Activated T-cell treated with anti-CD3 and anti-CD28 coated beads, Interleukin-2, amount 50 U/mL, for 24 hours (primary cell): ENCODE data around the gene CCDC178.
"Not testable (repeated sequence)": the region's sequence is repeated elsewhere in the genome, so short reads cannot be mapped to it uniquely, and the experiment has no call there.

Experiments used
- DNase-seq: peaks from one replicate; pipeline ENCODE4 v3.0.0-alpha.2; 2020
- H3K27ac Mint-ChIP-seq: 2 replicates; pipeline ENCODE4 v1.8.0; 2020; ENCODE audit warnings: mild to moderate bottlenecking, mixed read lengths
- H3K27me3 Mint-ChIP-seq: 2 replicates; pipeline ENCODE4 v1.8.0; 2020; ENCODE audit warnings: mixed read lengths
- H3K36me3 Mint-ChIP-seq: 2 replicates; pipeline ENCODE4 v1.8.0; 2020; ENCODE audit warnings: low read depth, mixed read lengths
- H3K4me1 Mint-ChIP-seq: 2 replicates; pipeline ENCODE4 v1.8.0; 2020; ENCODE audit warnings: low read depth, mixed read lengths
- H3K4me3 Mint-ChIP-seq: 2 replicates; pipeline ENCODE4 v1.8.0; 2020; ENCODE audit warnings: mild to moderate bottlenecking, moderate library complexity, mixed read lengths
- H3K9me3 Mint-ChIP-seq: 2 replicates; pipeline ENCODE4 v1.8.0; 2020; ENCODE audit warnings: mixed read lengths

Gene CCDC178

DNA sequence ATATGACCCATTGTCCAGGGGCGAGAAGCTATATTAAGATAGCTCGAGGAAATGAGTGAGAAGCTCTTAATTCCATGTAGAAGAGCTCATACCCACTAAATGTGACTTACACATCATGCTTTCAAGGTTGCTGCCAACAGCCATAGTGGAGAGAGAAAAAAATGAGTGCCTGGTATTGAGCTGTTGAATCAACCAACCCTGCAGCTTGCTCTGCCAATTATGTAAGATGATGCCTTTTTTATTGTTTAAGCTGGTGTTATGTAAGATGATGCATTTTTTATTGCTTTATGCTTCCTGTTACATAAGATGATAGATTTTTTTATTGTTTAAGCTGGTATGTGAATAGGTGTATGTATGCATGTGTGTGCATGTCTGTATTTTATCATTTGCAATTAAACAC, 228.2 kb downstream of the CCDC178 start:
- Mint-ChIP-seq H3K9me3 (no peaks in the 10 kb centered on the region), H3K27me3 (no peaks in the 10 kb centered on the region), H3K27ac (no peak overlapping the region), H3K36me3 (no peaks in the 10 kb centered on the region), H3K4me1 (no peaks in the 10 kb centered on the region), H3K4me3 (no peak overlapping the region)
- no peak for DNase-seq

DNA sequence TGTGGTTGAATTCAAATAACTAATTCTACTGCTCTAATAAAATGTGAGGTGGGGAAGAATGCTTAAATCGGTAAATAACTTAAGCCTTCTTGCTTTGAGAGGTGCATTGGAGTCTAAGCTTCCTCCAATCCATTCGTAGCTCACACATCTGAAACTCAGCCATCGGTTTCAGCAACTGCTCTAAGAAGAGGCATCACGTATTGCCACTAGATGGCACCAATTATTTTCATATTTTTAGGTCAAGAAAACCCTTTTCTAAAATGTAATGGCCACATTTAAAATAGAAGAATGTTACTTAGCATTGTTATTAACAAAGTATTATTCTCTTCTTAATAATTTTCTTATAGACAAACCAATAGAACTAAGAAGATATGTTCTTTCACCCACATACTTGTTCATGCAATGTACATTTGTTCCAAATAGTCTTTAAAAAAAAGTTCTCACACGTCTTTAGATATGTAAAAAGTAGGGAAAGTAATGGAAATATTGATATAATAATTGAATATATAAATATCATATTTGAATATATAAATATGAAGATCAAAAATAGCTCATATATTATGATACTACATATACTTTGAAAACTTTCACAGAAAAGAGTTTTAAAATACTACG, 229.8 kb downstream of the CCDC178 start:
- H3K27me3 Mint-ChIP-seq, result no peaks in the 10 kb centered on the region
- no peaks in the 10 kb centered on the region for H3K9me3 Mint-ChIP-seq
- no peaks in the 10 kb centered on the region for H3K4me1 Mint-ChIP-seq
- no peaks in the 10 kb centered on the region for H3K36me3 Mint-ChIP-seq
- H3K4me3 Mint-ChIP-seq, result no peak overlapping the region
- H3K27ac Mint-ChIP-seq, result no peak overlapping the region
- DNase-seq, result no peak

DNA sequence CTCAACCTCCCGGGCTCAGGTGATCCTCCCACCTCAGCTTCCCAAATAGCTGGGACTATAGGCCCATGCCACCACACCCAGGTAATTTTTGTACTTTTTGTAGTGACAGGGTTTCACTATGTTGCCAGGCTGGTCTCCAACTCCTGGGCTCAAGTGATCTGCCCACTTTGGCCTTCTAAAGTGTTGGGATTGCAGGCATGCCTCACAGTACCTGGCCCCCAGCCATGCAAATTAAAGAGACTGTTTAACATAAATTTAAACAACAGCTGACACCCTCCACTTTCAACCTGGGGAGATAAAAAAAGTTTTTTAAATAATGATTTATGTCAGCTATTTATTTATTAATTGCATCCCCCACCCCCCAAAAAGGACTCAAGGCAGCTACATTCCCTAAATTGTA, 234.7 kb downstream of the CCDC178 start:
- H3K9me3 Mint-ChIP-seq, result peaks cover 3% of the 10 kb centered on the region
- H3K4me1 Mint-ChIP-seq, result no peaks in the 10 kb centered on the region
- no peak for DNase-seq
- H3K27ac Mint-ChIP-seq, result no peak overlapping the region
- no peak overlapping the region for H3K4me3 Mint-ChIP-seq
- H3K36me3 Mint-ChIP-seq, result no peaks in the 10 kb centered on the region
- H3K27me3 Mint-ChIP-seq, result no peaks in the 10 kb centered on the region

DNA sequence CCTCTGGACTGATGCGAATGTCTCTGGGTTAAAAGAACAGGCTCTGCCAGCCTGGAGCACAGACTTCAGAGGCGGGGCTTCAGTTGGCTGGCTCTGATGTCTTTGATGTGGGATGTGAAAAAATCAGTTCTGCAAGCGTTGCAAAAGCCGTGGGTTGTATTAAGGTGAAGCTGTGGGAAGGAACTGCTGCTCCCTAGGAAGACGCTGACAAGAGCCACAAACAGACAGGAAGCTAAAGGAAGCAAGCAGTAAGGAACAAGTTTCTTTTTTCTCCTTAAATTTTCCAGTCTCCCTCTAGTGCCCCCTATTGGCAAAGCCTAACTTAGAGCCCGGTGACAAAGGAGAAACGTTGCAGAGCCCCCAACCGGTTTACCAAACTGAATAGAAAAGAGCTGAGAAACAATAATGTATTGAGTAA, 239.0 kb downstream of the CCDC178 start:
- Mint-ChIP-seq H3K27me3 (no peaks in the 10 kb centered on the region), H3K4me1 (no peaks in the 10 kb centered on the region), H3K27ac (no peak overlapping the region)

DNA sequence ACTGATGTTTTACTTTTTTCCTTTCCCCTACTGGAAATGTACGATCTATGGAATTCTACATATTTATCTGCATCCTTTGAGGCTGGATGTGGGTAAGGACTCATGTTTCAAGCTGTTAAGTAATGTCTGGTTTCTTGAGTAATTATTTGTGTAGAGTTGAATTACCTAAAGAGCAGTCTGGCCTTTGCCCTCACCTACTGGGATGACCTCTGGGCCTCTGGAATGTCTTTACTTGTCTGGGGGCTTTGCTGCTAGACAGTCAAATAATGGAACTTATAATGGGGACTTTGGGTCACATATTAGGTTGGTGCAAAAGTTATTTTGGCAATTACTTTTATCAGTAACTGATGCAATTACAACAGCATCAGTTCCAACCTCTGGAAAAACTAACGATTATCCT, 244.7 kb downstream of the CCDC178 start:
- Mint-ChIP-seq H3K9me3 (peaks cover 2% of the 10 kb centered on the region), H3K4me3 (no peak overlapping the region), H3K27ac (no peak overlapping the region), H3K4me1 (no peaks in the 10 kb centered on the region), H3K36me3 (no peaks in the 10 kb centered on the region), H3K27me3 (no peaks in the 10 kb centered on the region)
- no peak for DNase-seq

More for the DNA sequence above, 239.0 kb downstream of the CCDC178 start:
- Mint-ChIP-seq H3K4me3 (no peak overlapping the region), H3K9me3 (peaks cover 3% of the 10 kb centered on the region), H3K36me3 (no peaks in the 10 kb centered on the region)
- no peak for DNase-seq

DNA sequence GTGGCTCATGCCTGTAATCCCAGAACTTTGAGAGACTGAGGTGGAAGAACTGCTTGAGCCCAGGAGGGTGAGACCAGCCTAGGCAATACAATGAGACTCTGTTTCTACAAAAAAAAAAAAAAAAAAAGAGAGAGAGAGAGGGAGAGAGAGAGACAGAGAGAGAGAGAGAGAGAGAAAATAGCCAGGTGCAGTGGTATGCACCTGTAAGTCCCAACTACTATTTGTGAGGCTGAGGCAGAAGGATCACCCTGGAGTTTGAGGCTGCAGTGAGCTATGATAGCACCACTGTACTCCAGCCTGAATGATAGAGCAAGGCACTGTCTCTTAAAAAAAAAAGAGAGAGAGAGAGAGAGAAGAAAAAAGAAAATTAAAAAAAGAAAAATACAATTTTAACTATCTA, 245.7 kb downstream of the CCDC178 start:
- no peaks in the 10 kb centered on the region for H3K4me1 Mint-ChIP-seq
- H3K27me3 Mint-ChIP-seq, result no peaks in the 10 kb centered on the region
- H3K9me3 Mint-ChIP-seq, result peaks cover 2% of the 10 kb centered on the region
- H3K27ac Mint-ChIP-seq, result no peak overlapping the region
- no peak for DNase-seq
- no peaks in the 10 kb centered on the region for H3K36me3 Mint-ChIP-seq
- no peak overlapping the region for H3K4me3 Mint-ChIP-seq

DNA sequence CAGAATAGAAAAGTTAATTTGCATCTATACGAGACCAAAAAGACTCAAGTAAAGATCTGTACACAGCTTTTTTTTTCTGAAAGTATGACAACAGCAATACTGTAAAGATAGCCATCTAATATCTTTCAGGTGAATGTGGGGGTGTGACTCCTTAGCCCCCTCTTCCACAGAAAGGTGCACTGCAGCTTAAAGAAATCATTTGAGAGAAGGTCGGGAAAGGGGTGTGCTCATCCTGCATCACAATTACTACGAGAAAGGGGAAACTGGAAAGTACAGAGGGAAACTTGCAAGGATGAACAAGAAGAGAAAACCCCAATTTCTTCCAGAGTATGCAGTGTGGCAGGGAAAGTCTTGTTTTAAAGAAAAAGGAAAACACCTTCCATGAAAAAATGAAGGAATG, 255.6 kb downstream of the CCDC178 start:
- no peak overlapping the region for H3K27ac Mint-ChIP-seq
- no peak for DNase-seq
- peaks cover 2% of the 10 kb centered on the region for H3K9me3 Mint-ChIP-seq
- H3K27me3 Mint-ChIP-seq, result no peaks in the 10 kb centered on the region
- no peak overlapping the region for H3K4me3 Mint-ChIP-seq
- no peaks in the 10 kb centered on the region for H3K4me1 Mint-ChIP-seq
- no peaks in the 10 kb centered on the region for H3K36me3 Mint-ChIP-seq

DNA sequence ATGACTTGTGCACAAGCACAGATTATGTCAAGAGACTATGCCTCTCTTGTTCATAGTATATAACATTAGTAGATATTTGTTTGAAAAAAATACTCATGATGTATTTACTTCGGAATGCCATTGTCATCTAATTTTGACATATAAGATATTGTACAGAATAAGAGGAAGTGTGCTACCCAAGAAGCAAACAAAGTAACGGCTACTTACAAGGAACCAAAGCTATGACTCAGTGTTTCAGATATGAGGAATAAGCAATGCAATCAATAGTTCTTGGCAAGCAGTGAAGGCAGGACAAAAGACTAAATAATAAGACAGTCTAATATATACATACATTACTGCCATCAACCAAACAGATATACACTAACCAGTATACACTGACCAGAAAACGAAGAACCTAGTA, 256.3 kb downstream of the CCDC178 start:
- no peaks in the 10 kb centered on the region for H3K4me1 Mint-ChIP-seq
- no peaks in the 10 kb centered on the region for H3K36me3 Mint-ChIP-seq
- H3K9me3 Mint-ChIP-seq, result peaks cover 2% of the 10 kb centered on the region
- H3K27me3 Mint-ChIP-seq, result no peaks in the 10 kb centered on the region
- no peak for DNase-seq
- no peak overlapping the region for H3K4me3 Mint-ChIP-seq
- H3K27ac Mint-ChIP-seq, result no peak overlapping the region

DNA sequence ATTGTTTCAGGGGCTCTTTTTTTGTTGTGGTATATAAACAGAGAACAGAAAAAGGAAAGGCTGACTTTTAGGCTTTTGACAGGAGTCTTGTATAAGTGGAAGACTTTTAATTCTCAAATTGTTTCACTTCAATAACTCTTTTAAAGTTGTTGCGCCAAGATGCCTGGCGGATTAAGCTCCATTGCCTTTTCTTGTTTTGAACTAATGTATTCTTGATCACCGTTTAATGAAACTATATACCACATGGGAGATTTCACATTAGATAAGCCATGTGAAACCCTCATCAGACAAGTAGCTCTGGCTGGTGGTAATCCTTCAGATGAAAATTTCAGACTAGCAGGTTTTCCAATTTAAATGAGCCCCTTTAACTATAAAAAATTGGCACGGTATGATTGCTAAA, 257.4 kb downstream of the CCDC178 start:
- H3K4me1 Mint-ChIP-seq, result no peaks in the 10 kb centered on the region

DNA sequence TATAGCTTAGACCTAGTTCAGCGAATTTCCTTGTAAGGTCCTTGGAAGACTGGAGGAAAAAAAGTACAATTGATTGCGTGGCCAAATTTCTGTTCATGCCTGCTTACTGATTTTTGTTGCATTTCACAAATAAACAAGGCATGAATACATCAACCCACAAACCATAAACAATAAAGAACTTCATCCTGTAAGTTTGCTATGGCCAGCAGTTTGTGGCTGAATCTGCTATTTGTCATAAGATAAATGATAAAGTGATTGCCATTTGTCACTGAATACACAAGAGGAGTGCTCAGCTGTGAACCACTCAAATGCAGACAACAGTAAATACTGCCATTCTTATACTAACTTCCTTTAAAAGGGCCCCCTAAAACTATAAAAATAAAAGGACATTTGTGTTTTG, 259.5 kb downstream of the CCDC178 start:
- H3K9me3 Mint-ChIP-seq, result no peaks in the 10 kb centered on the region
- no peak overlapping the region for H3K27ac Mint-ChIP-seq
- no peaks in the 10 kb centered on the region for H3K27me3 Mint-ChIP-seq
- no peaks in the 10 kb centered on the region for H3K36me3 Mint-ChIP-seq
- no peak for DNase-seq
- no peaks in the 10 kb centered on the region for H3K4me1 Mint-ChIP-seq
- H3K4me3 Mint-ChIP-seq, result no peak overlapping the region

More for the DNA sequence above, 257.4 kb downstream of the CCDC178 start:
- DNase-seq, result no peak
- peaks cover under 1% of the 10 kb centered on the region for H3K9me3 Mint-ChIP-seq
- no peak overlapping the region for H3K27ac Mint-ChIP-seq
- H3K36me3 Mint-ChIP-seq, result no peaks in the 10 kb centered on the region
- H3K27me3 Mint-ChIP-seq, result no peaks in the 10 kb centered on the region
- H3K4me3 Mint-ChIP-seq, result no peak overlapping the region

DNA sequence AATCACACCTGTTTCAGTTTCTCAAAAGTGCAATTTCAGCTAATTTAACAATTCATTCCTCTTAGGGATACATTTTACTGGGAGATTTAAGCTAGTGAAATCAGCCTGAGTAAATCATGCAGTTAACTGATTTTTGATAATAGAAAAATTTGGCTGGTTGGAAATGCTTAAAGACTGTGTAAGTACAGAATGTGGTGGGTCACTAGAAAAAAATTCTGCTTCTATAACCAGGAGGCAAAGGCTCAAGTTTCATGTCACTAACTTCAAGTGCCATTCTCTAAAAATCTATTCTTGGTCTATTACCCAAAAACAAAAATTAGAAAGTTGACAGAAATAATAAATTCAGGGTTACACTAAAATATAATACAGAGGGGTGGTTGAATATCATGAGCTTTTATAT, 271.3 kb downstream of the CCDC178 start:
- Mint-ChIP-seq H3K36me3 (no peaks in the 10 kb centered on the region), H3K4me3 (no peak overlapping the region), H3K4me1 (no peaks in the 10 kb centered on the region), H3K9me3 (peaks cover 2% of the 10 kb centered on the region), H3K27ac (no peak overlapping the region), H3K27me3 (no peaks in the 10 kb centered on the region)
- DNase-seq, result no peak

DNA sequence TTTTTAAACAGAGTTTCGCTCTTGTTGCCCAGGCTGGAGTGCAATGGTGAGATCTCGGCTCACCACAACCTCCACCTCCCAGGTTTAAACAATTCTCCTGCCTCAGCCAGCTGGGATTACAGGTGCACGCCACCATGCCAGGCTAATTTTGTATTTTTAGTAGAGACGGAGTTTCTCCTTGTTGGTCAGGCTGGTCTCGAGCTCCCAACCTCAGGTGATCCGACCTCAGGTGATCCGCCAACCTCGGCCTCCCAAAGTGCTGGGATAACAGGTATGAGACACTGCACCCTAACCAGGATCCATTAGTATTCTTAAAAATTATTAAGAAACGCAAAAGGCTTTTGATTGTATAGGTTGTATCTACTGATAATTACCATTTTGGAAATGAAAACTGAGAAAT, 276.4 kb downstream of the CCDC178 start:
- H3K4me1 Mint-ChIP-seq, H3K27ac Mint-ChIP-seq, H3K4me3 Mint-ChIP-seq, DNase-seq, H3K36me3 Mint-ChIP-seq, H3K27me3 Mint-ChIP-seq, H3K9me3 Mint-ChIP-seq: not testable (repeated sequence)

DNA sequence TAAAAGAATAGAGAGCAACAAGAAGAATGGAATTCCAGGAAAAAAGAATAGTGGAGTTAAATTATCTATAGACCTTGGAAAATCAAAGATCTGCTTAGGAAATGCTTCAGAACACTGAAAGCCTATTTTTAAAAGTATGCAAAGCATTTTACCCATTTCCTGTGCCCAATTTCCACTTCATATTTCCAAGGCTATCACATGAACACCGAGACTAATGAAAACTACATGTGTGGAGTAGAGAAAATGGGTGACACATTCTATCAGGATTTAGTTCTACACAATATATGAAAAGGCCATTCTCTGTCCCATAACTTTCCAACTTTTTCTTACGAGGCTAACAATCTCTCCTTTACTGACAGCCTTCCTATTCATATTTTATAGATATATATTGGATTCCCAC, 279.4 kb downstream of the CCDC178 start:
- H3K27me3 Mint-ChIP-seq, result no peaks in the 10 kb centered on the region
- no peak for DNase-seq
- no peak overlapping the region for H3K27ac Mint-ChIP-seq
- no peak overlapping the region for H3K4me3 Mint-ChIP-seq
- peaks cover 6% of the 10 kb centered on the region for H3K9me3 Mint-ChIP-seq
- H3K36me3 Mint-ChIP-seq, result no peaks in the 10 kb centered on the region
- H3K4me1 Mint-ChIP-seq, result no peaks in the 10 kb centered on the region

DNA sequence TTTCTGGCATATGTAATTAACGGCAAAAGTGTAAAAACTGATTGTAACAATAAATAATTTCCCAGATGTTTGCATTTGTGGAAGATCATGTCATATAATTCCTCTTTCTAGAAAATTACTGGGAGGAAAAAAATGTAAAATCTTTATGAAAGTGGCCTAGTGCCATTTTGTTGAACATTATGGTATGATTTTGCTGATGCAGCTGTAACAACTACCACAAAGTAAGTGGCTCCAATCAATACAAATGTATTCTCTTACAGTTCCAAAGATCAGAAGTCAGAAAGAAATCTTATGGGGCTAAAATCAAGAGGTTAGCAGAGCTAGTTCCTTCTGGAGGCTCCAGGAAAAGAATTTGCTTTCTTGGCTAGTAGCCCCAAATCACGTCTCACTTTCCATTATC, 281.4 kb downstream of the CCDC178 start:
- DNase-seq, result no peak
- H3K27me3 Mint-ChIP-seq, result no peaks in the 10 kb centered on the region
- no peaks in the 10 kb centered on the region for H3K36me3 Mint-ChIP-seq
- H3K4me3 Mint-ChIP-seq, result no peak overlapping the region
- H3K4me1 Mint-ChIP-seq, result no peaks in the 10 kb centered on the region
- peaks cover 10% of the 10 kb centered on the region for H3K9me3 Mint-ChIP-seq
- no peak overlapping the region for H3K27ac Mint-ChIP-seq

DNA sequence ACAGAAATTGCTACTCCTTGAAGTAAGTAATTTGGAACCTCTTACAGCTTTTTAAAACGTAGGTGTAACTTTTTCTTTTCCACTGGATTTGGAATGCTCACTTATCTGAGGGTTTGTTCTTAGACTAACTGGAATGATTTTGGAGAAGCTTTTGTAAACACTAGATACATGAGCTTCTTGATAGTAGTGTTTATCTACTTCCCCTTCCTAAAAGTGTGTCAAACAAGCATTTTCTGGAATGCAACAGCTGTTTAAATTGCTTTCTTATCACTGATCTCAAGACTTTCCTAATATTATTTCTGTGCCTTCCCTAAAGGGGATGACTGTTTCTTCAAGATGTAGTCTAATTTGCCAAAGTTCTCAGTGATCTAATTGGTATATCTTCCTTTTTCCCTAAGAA, 282.6 kb downstream of the CCDC178 start:
- Mint-ChIP-seq H3K9me3 (peaks cover 8% of the 10 kb centered on the region), H3K27ac (no peak overlapping the region), H3K27me3 (no peaks in the 10 kb centered on the region), H3K4me1 (no peaks in the 10 kb centered on the region), H3K4me3 (no peak overlapping the region), H3K36me3 (no peaks in the 10 kb centered on the region)
- no peak for DNase-seq

DNA sequence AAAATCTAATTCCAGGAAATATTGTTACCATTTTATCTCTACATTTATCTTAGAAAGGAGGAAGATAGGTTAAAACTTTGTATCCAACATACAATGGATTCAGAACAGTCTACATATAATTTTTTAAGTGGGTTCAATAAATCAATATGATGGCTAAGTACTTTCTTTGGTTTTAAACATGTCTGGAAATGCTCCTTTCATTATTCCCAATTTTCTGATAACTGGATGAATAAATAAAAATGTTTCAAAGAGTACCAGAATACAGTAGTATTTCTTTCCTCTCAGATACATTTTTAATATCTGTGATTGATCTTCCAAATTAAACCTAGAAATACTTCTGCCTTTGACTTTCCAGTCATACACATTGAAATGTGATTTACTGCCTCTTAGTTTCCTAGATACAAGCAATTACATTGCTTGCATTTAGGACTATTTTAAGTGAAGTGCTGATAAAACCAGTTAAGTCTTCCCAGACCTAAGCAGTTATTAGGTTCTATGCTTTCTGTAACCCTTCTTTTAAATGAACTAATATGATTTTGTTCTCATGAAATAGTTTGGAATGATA, 283.5 kb downstream of the CCDC178 start:
- no peaks in the 10 kb centered on the region for H3K27me3 Mint-ChIP-seq
- H3K27ac Mint-ChIP-seq, result no peak overlapping the region
- no peaks in the 10 kb centered on the region for H3K36me3 Mint-ChIP-seq
- no peak overlapping the region for H3K4me3 Mint-ChIP-seq
- peaks cover 6% of the 10 kb centered on the region for H3K9me3 Mint-ChIP-seq
- DNase-seq, result no peak
- H3K4me1 Mint-ChIP-seq, result no peaks in the 10 kb centered on the region
